ENCODE measurements around the gene TMEM271. TPM values are rescaled to one million over a fixed set of nuclear protein-coding genes. Genes with fewer than 3 reads are reported as not detected.
A peak's percentile ranks its signal among the peaks of the same experiment; 100 is the strongest.

The TMEM271 gene
- not detected for polyA plus RNA-seq

DNA sequence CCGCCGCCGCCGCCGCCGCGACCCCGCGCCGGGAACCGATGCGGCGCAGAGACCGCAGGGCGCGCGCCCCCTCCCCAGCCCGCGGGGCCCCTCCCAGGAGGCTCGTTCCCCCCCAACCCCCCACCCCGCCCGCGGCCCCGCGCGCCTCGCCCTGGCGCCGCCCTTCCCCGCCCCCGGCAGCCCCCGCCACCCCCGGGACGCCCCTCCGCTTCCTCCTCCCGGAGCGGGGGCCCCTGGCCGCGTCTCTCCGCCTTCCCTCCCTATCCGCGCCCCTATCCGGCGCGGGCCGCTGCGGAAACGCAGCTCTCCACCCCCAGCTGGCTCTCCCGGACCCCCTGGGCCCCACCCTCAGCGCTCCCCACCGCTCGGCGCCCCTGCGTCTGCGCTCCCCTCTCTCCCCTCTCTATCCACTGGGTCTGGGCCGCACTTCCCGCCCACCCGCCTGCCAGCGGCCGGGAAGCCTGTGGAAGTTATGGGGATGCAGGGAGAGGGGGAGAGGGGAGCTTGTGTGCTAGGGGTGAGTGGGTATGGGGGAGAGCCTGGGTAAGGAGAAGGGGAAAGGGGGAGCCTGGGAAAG is at the start of gene TMEM271:
Gene TMEM271 (minus strand): TSS at position 51 of the 577 bp plus-strand sequence. CDS start 233 bp downstream, outside the sequence.
- H3K27ac Mint-ChIP-seq: no peak within 1 kb of the TSS
- H3K9me3 Mint-ChIP-seq: peaks cover 3 to 10% (median 4%) of the 10 kb centered on the region in 3 donors
- peaks cover 56% of the 10 kb centered on the region for H3K27me3 Mint-ChIP-seq

DNA sequence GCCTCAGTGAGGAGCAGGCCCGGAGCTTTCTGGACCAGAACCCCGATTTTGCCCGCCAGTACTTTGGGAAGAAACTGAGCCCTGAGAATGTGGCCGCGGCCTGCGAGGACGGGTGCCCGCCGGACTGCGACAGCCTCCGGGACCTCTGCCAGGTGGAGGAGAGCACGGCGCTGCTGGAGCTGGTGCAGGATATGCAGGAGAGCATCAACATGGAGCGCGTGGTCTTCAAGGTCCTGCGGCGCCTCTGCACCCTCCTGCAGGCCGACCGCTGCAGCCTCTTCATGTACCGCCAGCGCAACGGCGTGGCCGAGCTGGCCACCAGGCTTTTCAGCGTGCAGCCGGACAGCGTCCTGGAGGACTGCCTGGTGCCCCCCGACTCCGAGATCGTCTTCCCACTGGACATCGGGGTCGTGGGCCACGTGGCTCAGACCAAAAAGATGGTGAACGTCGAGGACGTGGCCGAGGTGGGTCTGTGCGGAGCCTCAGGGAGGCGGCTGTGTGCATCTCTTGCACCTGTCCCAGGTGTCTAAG is 49.6 kb upstream of the TMEM271 start:
- Mint-ChIP-seq H3K4me1 (no peaks in the 10 kb centered on the region), H3K9me3 (no peaks in the 10 kb centered on the region), H3K4me3 (no peak overlapping the region), H3K36me3 (peaks cover 2% of the 10 kb centered on the region), H3K27me3 (peaks cover 5% of the 10 kb centered on the region), H3K27ac (no peak overlapping the region)

More for the DNA sequence above, at the start of gene TMEM271:
- Mint-ChIP-seq H3K4me1 (peaks cover 6 to 10% (median 6%) of the 10 kb centered on the region in 3 donors), H3K36me3 (no peaks in the 10 kb centered on the region), H3K4me3 (peak within 1 kb of the TSS in 2 of 4 donors; percentile 81 to 89)

DNA sequence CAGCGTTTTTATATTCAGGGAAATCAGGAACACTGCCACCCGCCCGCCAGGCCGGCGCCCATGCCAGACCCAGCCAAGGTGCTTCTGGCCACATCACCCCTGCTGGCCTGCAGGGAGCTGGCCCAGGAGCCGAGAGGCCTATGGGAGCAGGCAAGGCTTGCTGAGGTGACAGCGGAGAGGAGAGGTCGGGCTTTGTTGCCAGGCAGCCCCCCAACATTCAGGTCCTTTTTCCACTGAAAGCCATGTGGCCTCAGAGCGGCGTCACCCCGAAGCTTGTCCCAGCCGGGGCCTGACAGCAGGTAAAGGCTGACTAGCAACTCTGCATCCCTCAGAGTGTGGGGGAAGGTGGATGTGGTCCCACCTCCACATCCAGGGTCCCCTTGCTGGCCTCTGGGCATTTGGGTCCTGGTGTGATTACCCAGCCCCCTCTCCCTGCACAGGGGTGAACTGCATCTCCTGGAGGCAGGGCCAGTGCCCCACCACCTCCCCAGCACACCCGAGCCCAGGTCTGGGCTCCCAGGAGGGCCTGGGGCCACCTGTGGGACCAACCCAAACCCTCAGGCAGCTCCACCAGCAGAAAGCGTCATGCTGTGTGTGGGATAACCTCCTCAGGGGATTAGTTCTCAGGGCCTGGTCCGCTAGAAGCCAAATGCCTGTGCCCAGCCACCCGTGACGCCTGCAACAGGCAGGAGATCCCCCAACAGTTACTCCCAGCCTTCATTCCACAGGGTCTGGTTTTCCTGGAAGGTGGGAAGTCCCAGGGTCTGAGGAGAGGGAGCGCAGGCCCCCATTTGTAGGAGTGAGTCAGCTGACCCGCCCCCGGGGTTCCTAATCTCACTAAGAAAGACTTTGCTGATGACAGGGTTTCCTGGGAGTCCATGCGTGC is 48.9 kb upstream of the TMEM271 start, which contains the start of gene PDE6B:
Gene PDE6B (plus strand): TSS at position 869 of the 886 bp plus-strand sequence. CDS start 54 bp downstream, outside the sequence.
- Mint-ChIP-seq H3K4me3 (no peak within 1 kb of the TSS), H3K27ac (no peak within 1 kb of the TSS), H3K9me3 (no peaks in the 10 kb centered on the region), H3K4me1 (no peaks in the 10 kb centered on the region), H3K27me3 (peaks cover 6% of the 10 kb centered on the region), H3K36me3 (peaks cover 2% of the 10 kb centered on the region)

GRCh38 chr4:623914-624566 is 47.9 kb upstream of the TMEM271 start:
- peaks cover 6% of the 10 kb centered on the region for H3K27me3 Mint-ChIP-seq
- no peaks in the 10 kb centered on the region for H3K4me1 Mint-ChIP-seq
- no peak overlapping the region for H3K27ac Mint-ChIP-seq
- H3K4me3 Mint-ChIP-seq: no peak overlapping the region
- no peaks in the 10 kb centered on the region for H3K9me3 Mint-ChIP-seq
- peaks cover 2% of the 10 kb centered on the region for H3K36me3 Mint-ChIP-seq

DNA sequence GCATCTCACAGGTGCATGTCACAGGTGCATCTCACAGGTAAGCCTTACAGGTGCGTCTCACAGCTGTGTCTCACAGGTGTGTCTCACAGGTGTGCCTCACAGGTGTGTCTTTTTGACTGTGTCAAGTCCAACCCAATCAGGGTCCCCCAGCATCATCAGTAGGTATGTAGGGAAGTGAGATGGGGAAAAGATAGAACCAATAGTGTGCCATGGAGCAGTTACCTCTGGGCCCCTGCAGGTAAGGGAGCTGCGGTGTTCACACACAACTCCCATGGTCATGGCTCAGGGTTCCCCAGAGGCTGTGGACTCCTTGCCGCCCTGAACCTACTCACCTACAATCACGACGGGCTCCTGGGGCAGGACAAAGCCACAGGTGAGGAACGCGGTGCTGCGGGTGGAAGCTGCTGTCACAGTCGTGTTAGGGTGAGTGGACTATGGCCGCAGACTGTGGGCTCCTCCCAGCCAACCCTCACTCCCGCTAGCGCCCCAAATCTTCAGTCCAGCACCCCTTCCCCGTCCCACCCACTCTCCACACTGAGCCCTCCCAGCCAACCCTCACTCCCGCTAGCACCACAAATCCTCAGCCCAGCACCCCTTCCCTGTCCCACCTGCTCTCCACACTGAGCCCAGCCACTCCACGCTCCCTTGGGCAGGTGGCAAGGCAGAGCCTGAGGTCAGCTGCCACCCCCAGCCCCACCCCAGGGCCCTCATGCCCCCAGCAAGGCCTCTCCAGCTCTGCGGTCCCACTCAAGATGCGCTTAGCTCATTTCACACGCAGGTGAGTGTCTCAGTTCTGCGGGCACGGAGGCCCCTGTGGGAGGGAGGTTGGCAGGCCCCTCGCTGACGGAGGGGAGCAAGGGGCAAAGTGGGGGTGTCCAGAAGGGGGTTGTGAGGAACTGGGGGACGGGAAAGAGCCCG is 47.2 kb upstream of the TMEM271 start:
- Mint-ChIP-seq H3K4me3 (no peak overlapping the region), H3K36me3 (peaks cover 2% of the 10 kb centered on the region), H3K9me3 (no peaks in the 10 kb centered on the region), H3K27me3 (peaks cover 6% of the 10 kb centered on the region), H3K27ac (no peak overlapping the region), H3K4me1 (no peaks in the 10 kb centered on the region)

DNA sequence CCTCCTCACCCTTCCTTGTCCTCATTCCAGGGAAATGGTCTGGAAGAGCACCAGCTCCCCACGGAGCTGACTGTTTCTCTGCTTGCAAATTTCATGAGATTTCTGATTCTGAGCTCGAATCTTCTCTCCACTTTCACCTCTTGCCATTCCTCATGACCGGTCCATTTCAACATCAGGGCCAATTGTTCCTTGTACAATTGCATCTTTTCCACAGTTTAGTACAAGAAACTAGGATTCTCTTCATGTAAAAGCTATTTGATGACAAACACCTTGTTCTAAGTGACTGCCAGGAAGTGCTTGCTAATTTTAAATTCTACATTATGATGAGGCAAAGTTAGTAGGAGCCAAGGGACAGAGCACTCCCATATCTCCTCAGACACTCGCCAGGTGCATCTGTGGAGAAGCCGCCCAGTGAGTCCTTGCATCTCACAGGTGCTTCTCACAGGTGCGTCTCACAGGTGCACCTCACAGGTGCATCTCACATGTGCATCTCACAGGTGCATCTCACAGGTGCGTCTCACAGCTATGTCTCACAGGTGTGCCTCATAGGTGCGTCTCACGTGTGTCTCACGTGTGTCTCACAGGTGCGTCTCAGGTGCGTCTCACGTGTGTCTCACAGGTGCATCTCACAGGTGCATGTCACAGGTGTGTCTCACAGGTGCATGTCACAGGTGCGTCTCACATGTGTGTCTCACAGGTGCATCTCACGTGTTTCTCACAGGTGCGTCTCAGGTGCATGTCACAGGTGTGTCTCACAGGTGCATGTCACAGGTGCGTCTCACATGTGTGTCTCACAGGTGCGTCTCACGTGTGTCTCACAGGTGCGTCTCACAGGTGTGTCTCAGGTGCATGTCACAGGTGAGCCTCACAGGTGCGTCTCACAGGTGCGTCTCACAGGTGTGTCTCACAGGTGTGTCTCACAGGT is 46.2 kb upstream of the TMEM271 start:
- no peak overlapping the region for H3K4me3 Mint-ChIP-seq
- H3K27me3 Mint-ChIP-seq: peaks cover 7% of the 10 kb centered on the region
- no peak overlapping the region for H3K27ac Mint-ChIP-seq
- no peaks in the 10 kb centered on the region for H3K4me1 Mint-ChIP-seq
- peaks cover 0 to 3% (median 0%) of the 10 kb centered on the region in 3 donors for H3K9me3 Mint-ChIP-seq
- peaks cover 2% of the 10 kb centered on the region for H3K36me3 Mint-ChIP-seq

- peak overlapping the region in 1 of 4 donors; percentile 39 for H3K4me3 Mint-ChIP-seq
- peaks cover 2% of the 10 kb centered on the region for H3K36me3 Mint-ChIP-seq
- H3K27me3 Mint-ChIP-seq: peaks cover 7% of the 10 kb centered on the region
- H3K9me3 Mint-ChIP-seq: peaks cover 0 to 3% (median 0%) of the 10 kb centered on the region in 3 donors
- no peaks in the 10 kb centered on the region for H3K4me1 Mint-ChIP-seq
- H3K27ac Mint-ChIP-seq: no peak overlapping the region
Observed at GRCh38 chr4:621296-622070, 45.4 kb upstream of the TMEM271 start.

GRCh38 chr4:620851-621261 is 44.8 kb upstream of the TMEM271 start:
- Mint-ChIP-seq H3K4me3 (no peak overlapping the region), H3K4me1 (peaks cover 0 to under 1% (median 0%) of the 10 kb centered on the region in 3 donors), H3K36me3 (peaks cover 2% of the 10 kb centered on the region), H3K9me3 (peaks cover 0 to 3% (median 0%) of the 10 kb centered on the region in 3 donors), H3K27me3 (peaks cover 7% of the 10 kb centered on the region), H3K27ac (no peak overlapping the region)

- Mint-ChIP-seq H3K9me3 (peaks cover 0 to 6% (median 0%) of the 10 kb centered on the region in 3 donors), H3K27me3 (peaks cover 4% of the 10 kb centered on the region), H3K4me3 (no peak overlapping the region), H3K4me1 (peaks cover 0 to 2% (median 0%) of the 10 kb centered on the region in 3 donors), H3K36me3 (peaks cover 2% of the 10 kb centered on the region), H3K27ac (no peak overlapping the region)
Observed at GRCh38 chr4:620201-620600, 44.1 kb upstream of the TMEM271 start.

DNA sequence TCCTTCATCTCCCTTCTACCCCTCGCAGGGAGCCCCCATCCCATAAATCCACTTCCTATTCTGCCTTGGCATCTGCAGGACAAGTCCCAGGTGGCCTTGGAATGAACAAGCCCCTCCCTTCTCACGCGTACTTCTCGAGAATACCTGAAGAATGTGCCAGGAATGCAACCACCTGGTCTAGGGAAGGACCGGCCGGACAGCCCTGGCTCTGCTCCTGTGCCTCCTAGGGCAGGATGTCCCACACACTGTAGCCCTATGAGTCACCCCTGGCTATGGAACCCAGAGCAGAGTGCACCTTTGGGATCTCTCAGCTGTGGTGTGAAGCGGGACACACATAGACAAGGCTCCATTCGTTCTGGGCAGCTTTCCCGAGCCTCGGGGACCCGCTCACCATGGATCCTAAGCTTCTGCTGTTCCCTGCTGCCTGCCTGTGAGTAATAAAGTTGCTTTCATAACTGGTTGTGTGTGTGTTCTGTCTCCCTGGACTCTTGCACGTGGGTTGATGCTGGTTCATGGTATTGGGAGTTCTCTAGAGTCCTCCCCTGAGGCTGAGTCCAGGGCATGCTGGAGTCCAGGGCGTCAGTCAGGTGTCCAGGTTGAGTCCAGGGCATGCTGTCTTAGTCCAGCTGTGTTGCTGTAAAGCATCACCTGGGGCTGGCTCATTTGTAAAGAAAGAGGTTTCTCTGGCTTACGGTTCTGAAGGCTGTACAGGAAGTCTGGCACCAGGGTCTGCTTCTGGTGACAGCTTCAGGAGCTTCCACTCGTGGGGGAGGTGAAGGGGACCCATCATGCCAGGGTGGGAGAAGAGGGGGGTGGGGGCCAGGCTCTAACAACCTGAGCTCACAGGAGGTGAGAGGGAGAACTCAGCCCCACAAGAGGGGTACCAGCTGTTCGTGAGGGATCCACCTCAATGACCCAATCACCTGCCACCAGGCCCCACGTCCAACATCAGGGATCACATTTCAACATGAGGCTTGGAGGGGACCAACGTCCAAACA is 41.8 kb upstream of the TMEM271 start:
- no peak overlapping the region for H3K4me3 Mint-ChIP-seq
- no peak overlapping the region for H3K27ac Mint-ChIP-seq
- H3K36me3 Mint-ChIP-seq: no peaks in the 10 kb centered on the region
- H3K4me1 Mint-ChIP-seq: peaks cover 0 to 2% (median 0%) of the 10 kb centered on the region in 3 donors
- H3K27me3 Mint-ChIP-seq: peaks cover 4% of the 10 kb centered on the region
- peaks cover 0 to 6% (median 0%) of the 10 kb centered on the region in 3 donors for H3K9me3 Mint-ChIP-seq

DNA sequence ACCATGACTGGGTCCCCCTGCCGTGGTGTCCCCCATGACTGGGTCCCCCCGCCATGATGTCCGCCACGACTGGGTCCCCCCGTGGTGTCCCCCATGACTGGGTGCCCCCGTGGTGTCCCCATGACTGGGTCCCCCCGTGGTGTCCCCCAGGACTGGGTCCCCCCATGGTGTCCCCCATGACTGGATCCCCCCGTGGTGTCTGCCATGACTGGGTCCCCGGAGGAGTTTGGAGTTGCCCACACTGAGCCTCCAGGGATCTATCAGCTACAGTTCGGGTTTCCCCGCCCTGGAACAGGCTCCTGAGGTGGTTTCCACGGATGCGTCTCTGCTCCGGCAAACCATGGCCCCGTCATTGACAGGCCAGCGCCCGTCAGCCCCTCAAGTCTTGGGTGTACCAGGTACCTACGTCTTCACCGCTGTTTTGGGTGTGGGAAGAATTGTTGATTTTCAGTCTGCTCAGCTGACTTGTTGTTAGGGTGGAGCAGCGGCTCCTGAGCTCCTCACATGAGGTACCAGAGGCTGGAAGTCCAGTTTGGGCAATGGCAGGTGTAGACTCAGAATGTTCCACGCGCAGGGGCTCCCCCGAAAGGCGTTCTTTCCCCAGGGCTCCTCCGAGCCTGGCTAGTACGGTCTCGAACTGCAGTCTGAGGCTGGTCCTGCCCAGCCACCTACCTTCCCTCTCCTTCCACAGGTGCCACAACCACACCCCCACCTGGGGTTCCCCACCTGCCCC is 41.0 kb upstream of the TMEM271 start:
- peaks cover 0 to 6% (median 0%) of the 10 kb centered on the region in 3 donors for H3K9me3 Mint-ChIP-seq
- peaks cover 0 to 2% (median 0%) of the 10 kb centered on the region in 3 donors for H3K4me1 Mint-ChIP-seq
- no peaks in the 10 kb centered on the region for H3K36me3 Mint-ChIP-seq
- no peak overlapping the region for H3K4me3 Mint-ChIP-seq
- H3K27me3 Mint-ChIP-seq: peaks cover 4% of the 10 kb centered on the region
- no peak overlapping the region for H3K27ac Mint-ChIP-seq

Data from IgD-negative memory B cell (primary cell).